Measurements from ENCODE around the gene TBC1D19. TPM values are rescaled to one million over a fixed set of nuclear protein-coding genes. Genes with fewer than 3 reads are reported as not detected.
"Not testable (repeated sequence)": the region's sequence is repeated elsewhere in the genome, so short reads cannot be mapped to it uniquely, and the experiment has no call there.

TBC1D19 gene
- total RNA-seq, 8 experiments from 2014 or later: 8.6 to 36.4 (median 18.0) TPM

DNA sequence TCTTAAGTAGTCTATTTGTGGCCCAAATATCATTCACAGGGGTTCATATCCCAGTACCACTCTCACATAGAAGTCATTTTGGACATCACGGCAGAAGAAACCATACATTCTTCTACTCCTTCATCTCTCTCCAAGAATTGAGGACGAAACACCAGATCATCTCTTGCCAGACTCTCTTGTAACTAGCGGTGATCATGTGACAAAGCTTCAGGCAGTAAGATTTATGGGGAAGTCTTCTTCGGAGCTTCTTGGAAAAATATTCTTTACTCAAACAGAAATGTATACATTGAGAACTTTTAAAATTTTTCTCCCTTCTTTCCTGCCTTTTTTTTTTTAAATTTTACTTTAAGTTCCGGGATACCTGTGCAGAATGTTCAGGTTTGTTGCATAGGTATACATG, 4.7 kb upstream of the TBC1D19 start:
- in situ Hi-C loops (cut with MboI; ENCODE audit: low pct_unique_long_range_greater_than_20kb in 2 of 9, low sequenced_read_pairs in 9 of 9, unreplicated experiment in 9 of 9): no loop called here
- Histone ChIP-seq H3K4me3 (no peak overlapping the region), H3K27ac (no peak overlapping the region), H3K4me1 (replicated peaks in 1 of 2) (no peaks in the 10 kb centered on the region)
- no peak for ATAC-seq (replicated peaks in 6 of 8)
- WGBS, 10 experiments: 46 to 100% (median 84%) methylated on average over 1 to 4 of the region's 5 CpGs; no CpG with 5 or more reads in 2 of the 10 experiments

GRCh38 chr4:26581341-26581740, 2.5 kb upstream of the TBC1D19 start:
- in situ Hi-C loops (cut with MboI; ENCODE audit: low pct_unique_long_range_greater_than_20kb in 2 of 9, low sequenced_read_pairs in 9 of 9, unreplicated experiment in 9 of 9); H3K27ac ChIP-seq; H3K4me1 ChIP-seq (replicated peaks in 1 of 2); ATAC-seq (replicated peaks in 6 of 8); H3K4me3 ChIP-seq: not testable (repeated sequence)
- WGBS, 10 experiments: 81 to 100% (median 88%) methylated on average over 1 to 4 of the region's 4 CpGs; no CpG with 5 or more reads in 2 of the 10 experiments

DNA sequence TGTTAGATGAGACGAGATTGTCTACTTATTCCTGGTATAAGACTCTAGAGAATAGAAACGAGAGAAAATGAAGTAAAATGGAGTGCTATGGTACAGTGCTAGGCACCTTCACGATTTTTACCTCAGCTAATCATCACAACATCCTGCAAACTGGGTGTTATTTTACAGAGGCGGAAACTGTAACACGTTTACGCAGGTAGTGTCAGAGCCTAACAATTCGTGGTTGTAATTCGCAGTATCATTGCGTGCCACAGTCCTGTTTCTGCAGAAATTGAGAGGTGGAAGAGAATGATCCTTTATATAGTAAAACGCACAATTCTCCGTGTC, 383 bp upstream of the TBC1D19 start:
- peak in 6 of 8 experiments; percentile 33 to 58 (median 35) for ATAC-seq (replicated peaks in 6 of 8)
- H3K4me3 ChIP-seq: peak overlapping the region; percentile 59 to 89 (median 78)
- H3K4me1 ChIP-seq (replicated peaks in 1 of 2): peaks cover 2 to 4% of the 10 kb centered on the region in 2 donors
- WGBS, 10 experiments: 0 to 68% (median 39%) methylated on average over 2 to 11 of the region's 11 CpGs; no CpG with 5 or more reads in 1 of the 10 experiments
- H3K27ac ChIP-seq: peak overlapping the region; percentile 72 to 77
- in situ Hi-C loops (cut with MboI; ENCODE audit: low pct_unique_long_range_greater_than_20kb in 2 of 9, low sequenced_read_pairs in 9 of 9, unreplicated experiment in 9 of 9): no loop called here

- 0 to 89% (median 24%) methylated on average over 1 to 4 of the region's 4 CpGs for WGBS, 10 experiments
- peak overlapping the region; percentile 59 to 89 (median 78) for H3K4me3 ChIP-seq
Measured at GRCh38 chr4:26584725-26585124, 841 bp downstream of the TBC1D19 start.

DNA sequence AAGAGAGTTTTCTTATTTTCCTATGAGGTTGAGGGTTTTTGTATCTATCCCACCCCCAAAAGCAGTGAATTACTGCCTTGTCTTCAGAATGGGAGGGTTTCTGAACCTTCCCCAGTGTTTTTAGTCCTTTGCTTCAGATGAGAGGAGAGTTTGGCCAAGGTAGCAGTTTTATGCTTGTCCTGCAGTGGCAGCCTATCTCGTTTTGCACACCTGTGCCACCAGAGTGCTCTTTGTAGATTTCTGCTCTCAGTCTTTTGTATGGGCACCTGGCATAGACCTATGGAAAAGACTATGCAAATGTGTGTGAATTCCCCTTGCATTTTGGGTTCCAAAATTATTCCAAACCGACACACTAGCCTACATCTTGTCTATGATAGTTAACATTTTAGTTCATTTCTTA, 5.8 kb downstream of the TBC1D19 start:
- Histone ChIP-seq H3K4me1 (replicated peaks in 1 of 2) (peaks cover 2% of the 10 kb centered on the region in 2 donors), H3K4me3 (no peak overlapping the region), H3K27ac (no peak overlapping the region)
- WGBS, 10 experiments: 25 to 89% (median 80%) methylated on average over 1 to 2 of the region's 2 CpGs; no CpG with 5 or more reads in 3 of the 10 experiments
- ATAC-seq (replicated peaks in 6 of 8): no peak
- in situ Hi-C loops (cut with MboI; ENCODE audit: low pct_unique_long_range_greater_than_20kb in 2 of 9, low sequenced_read_pairs in 9 of 9, unreplicated experiment in 9 of 9): no loop called here

More at GRCh38 chr4:26584725-26585124, 841 bp downstream of the TBC1D19 start:
- Histone ChIP-seq H3K27ac (no peak overlapping the region), H3K4me1 (replicated peaks in 1 of 2) (peaks cover 2 to 4% of the 10 kb centered on the region in 2 donors)
- ATAC-seq (replicated peaks in 6 of 8): no peak
- in situ Hi-C loops (cut with MboI; ENCODE audit: low pct_unique_long_range_greater_than_20kb in 2 of 9, low sequenced_read_pairs in 9 of 9, unreplicated experiment in 9 of 9): no loop called here

- no peaks in the 10 kb centered on the region for H3K4me1 ChIP-seq (replicated peaks in 1 of 2)
- in situ Hi-C loops (cut with MboI; ENCODE audit: low pct_unique_long_range_greater_than_20kb in 2 of 9, low sequenced_read_pairs in 9 of 9, unreplicated experiment in 9 of 9): no loop called here
- no peak overlapping the region for H3K4me3 ChIP-seq
- WGBS, 10 experiments: 43 to 100% (median 89%) methylated on average over 1 to 2 of the region's 2 CpGs
- no peak for ATAC-seq (replicated peaks in 6 of 8)
- H3K27ac ChIP-seq: no peak overlapping the region
Measured at GRCh38 chr4:26590639-26591038, 6.8 kb downstream of the TBC1D19 start.

- H3K4me1 ChIP-seq (replicated peaks in 1 of 2); H3K4me3 ChIP-seq; in situ Hi-C loops (cut with MboI; ENCODE audit: low pct_unique_long_range_greater_than_20kb in 2 of 9, low sequenced_read_pairs in 9 of 9, unreplicated experiment in 9 of 9); ATAC-seq (replicated peaks in 6 of 8); H3K27ac ChIP-seq: not testable (repeated sequence)
- no CpG with 5 or more reads among the region's 3 CpGs for WGBS, 10 experiments
Measured at GRCh38 chr4:26593557-26593956, 9.7 kb downstream of the TBC1D19 start.

DNA sequence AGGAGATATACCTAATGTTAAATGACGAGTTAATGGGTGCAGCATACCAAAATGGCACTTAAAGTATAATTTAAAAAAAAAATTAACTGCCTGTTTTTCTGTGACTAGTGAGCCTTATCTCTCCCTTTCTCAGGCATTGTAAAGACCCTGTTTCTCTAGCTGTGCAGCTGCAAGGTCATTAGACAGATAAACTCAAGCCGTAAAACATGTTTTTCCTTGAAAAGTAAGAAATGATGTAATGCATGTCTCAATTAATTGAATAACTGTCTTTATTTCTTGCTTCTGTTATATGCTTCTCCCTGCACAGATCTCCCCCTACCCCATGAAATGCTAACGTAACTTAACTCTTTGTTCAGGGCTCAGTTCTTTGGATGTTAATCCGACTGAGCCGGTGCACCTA, 10.5 kb downstream of the TBC1D19 start:
- ATAC-seq (replicated peaks in 6 of 8): no peak
- H3K4me3 ChIP-seq: no peak overlapping the region
- WGBS, 10 experiments: 80 to 100% (median 93%) methylated on average over 1 to 4 of the region's 5 CpGs; no CpG with 5 or more reads in 1 of the 10 experiments
- no peaks in the 10 kb centered on the region for H3K4me1 ChIP-seq (replicated peaks in 1 of 2)
- in situ Hi-C loops (cut with MboI; ENCODE audit: low pct_unique_long_range_greater_than_20kb in 2 of 9, low sequenced_read_pairs in 9 of 9, unreplicated experiment in 9 of 9): no loop called here
- H3K27ac ChIP-seq: no peak overlapping the region

- ATAC-seq (replicated peaks in 6 of 8): no peak
- Histone ChIP-seq H3K27ac (no peak overlapping the region), H3K4me3 (no peak overlapping the region), H3K4me1 (replicated peaks in 1 of 2) (no peaks in the 10 kb centered on the region)
- in situ Hi-C loops (cut with MboI; ENCODE audit: low pct_unique_long_range_greater_than_20kb in 2 of 9, low sequenced_read_pairs in 9 of 9, unreplicated experiment in 9 of 9): no loop called here
- 89 to 100% (median 100%) methylated on average over 1 to 6 of the region's 6 CpGs; no CpG with 5 or more reads in 3 of the 10 experiments for WGBS, 10 experiments
Measured at GRCh38 chr4:26594778-26595177, 10.9 kb downstream of the TBC1D19 start.

DNA sequence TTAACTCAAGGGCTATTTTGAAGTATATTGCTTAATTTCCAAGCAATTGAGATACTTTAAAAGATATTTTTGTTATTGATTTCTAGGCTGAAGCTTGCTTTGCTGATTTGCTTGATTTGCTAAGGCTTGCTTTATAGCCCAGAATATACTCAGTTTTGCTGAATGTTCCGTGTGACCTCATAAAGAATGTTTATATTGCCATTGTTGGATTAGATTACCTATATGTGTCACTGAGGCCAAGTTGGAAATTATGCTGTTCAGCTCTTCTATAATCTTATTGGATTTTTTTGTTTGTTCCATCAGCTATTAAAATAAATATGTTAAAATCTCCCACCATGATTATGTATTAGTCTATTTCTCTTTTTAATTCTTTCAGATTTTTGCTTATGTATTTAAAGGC, 13.0 kb downstream of the TBC1D19 start:
- no peak for ATAC-seq (replicated peaks in 6 of 8)
- Histone ChIP-seq H3K4me1 (replicated peaks in 1 of 2) (no peaks in the 10 kb centered on the region), H3K27ac (no peak overlapping the region), H3K4me3 (no peak overlapping the region)
- in situ Hi-C loops (cut with MboI; ENCODE audit: low pct_unique_long_range_greater_than_20kb in 2 of 9, low sequenced_read_pairs in 9 of 9, unreplicated experiment in 9 of 9): no loop called here
- 20 to 100% (median 85%) methylated on average over 1 of the region's 1 CpG; no CpG with 5 or more reads in 2 of the 10 experiments for WGBS, 10 experiments

DNA sequence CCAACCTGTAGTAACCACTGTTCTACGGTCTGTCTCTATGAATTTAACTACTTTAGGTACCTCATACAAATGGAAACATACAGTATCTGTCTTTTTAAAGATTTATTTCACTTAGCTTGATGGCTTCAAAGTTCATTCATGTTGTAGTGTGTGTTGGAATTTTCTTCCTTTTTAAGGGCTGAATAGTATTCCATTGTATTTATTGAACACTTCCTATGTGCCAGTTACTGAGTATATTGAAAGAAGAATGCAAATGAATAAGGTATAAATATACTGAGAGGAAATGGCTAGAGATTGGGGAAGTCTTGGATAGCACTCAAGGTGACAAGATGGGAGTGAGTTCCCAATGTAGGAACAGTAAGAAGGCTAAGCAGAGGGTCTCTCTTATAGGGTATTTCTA, 17.3 kb downstream of the TBC1D19 start:
- in situ Hi-C loops (cut with MboI; ENCODE audit: low pct_unique_long_range_greater_than_20kb in 2 of 9, low sequenced_read_pairs in 9 of 9, unreplicated experiment in 9 of 9): no loop called here
- no peak for ATAC-seq (replicated peaks in 6 of 8)
- 83 to 100% (median 100%) methylated on average over 1 of the region's 1 CpG; no CpG with 5 or more reads in 3 of the 10 experiments for whole genome bisulfite sequencing, 10 experiments
- Histone ChIP-seq H3K4me3 (no peak overlapping the region), H3K4me1 (replicated peaks in 1 of 2) (no peaks in the 10 kb centered on the region), H3K27ac (no peak overlapping the region)

DNA sequence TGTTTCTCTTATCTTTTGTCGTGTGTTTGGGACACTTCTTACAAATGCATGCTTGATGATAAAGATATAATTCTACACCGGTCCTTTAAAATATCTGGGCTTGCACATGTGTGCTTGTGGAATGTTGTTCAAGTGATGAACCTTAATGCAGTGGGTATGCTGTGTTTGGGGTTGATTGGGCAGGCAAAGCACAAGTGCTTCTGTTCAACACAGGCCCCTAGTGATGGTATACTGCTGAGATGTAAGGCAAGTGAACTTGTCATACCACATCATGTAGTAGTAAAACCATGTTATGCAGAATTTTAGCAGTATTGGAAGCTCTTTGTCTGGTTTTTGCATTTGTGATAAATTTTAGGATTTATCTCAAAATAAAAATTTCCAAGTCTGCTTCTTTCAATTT, 23.9 kb downstream of the TBC1D19 start:
- no peak overlapping the region for H3K4me3 ChIP-seq
- H3K4me1 ChIP-seq (replicated peaks in 1 of 2): no peaks in the 10 kb centered on the region
- in situ Hi-C loops (cut with MboI; ENCODE audit: low pct_unique_long_range_greater_than_20kb in 2 of 9, low sequenced_read_pairs in 9 of 9, unreplicated experiment in 9 of 9): no loop called here
- 58 to 100% (median 86%) methylated on average over 1 to 2 of the region's 2 CpGs; no CpG with 5 or more reads in 2 of the 10 experiments for WGBS, 10 experiments
- ATAC-seq (replicated peaks in 6 of 8): no peak
- H3K27ac ChIP-seq: no peak overlapping the region

GRCh38 chr4:26609391-26609790, 25.5 kb downstream of the TBC1D19 start:
- in situ Hi-C loops (cut with MboI; ENCODE audit: low pct_unique_long_range_greater_than_20kb in 2 of 9, low sequenced_read_pairs in 9 of 9, unreplicated experiment in 9 of 9): no loop called here
- no peak overlapping the region for H3K27ac ChIP-seq
- no peaks in the 10 kb centered on the region for H3K4me1 ChIP-seq (replicated peaks in 1 of 2)
- no peak for ATAC-seq (replicated peaks in 6 of 8)
- H3K4me3 ChIP-seq: no peak overlapping the region

DNA sequence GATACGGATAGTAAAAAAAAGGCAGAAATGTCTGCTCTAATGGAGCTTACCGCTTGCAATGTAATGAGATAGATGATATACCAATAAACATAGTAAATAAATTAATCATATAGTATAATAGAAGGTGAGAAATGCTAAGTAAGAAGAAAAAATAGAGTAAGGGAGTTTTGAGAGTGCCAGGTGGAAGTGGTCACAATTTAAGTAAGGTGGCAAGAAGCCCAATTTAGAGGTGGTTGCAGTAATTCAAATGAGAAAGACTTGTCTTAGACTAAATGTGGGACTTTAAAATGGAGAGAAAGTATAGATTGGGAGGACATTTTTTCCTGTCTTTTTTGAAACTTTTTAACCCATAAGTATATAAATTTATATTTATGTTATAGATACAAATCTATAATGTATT, 26.0 kb downstream of the TBC1D19 start:
- in situ Hi-C loops (cut with MboI; ENCODE audit: low pct_unique_long_range_greater_than_20kb in 2 of 9, low sequenced_read_pairs in 9 of 9, unreplicated experiment in 9 of 9): no loop called here
- no peaks in the 10 kb centered on the region for H3K4me1 ChIP-seq (replicated peaks in 1 of 2)
- H3K27ac ChIP-seq: no peak overlapping the region
- H3K4me3 ChIP-seq: no peak overlapping the region
- ATAC-seq (replicated peaks in 6 of 8): no peak
- 89 to 100% (median 100%) methylated on average over 1 to 2 of the region's 2 CpGs for WGBS, 10 experiments

Data from motor neuron (in vitro differentiated cells).